ENCODE measurements around the gene MESD. TPM values are rescaled to one million over a fixed set of nuclear protein-coding genes. Genes with fewer than 3 reads are reported as not detected.

MESD gene
- total RNA-seq, 1 experiment from 2014 or later = 30.2 TPM

GRCh38 chr15:81033508-81033907 is 43.9 kb upstream of the MESD start:
- no peak for DNase-seq (ENCODE audit: unreplicated experiment)
- H3K4me1 Mint-ChIP-seq (ENCODE audit: insufficient read depth, unreplicated experiment) = peaks cover 10% of the 10 kb centered on the region
- BruUV-seq (replicated peaks) = no TSS peak
- no peak overlapping the region for H3K27ac Mint-ChIP-seq (ENCODE audit: low read depth, unreplicated experiment)
- CTCF ChIA-PET = interaction anchor here (0.7 kb wide), 1 partner anchor 376 kb away, joined by 3 read pairs; no protein-coding TSS in a partner anchor
- no peaks in the 10 kb centered on the region for H3K27me3 Mint-ChIP-seq (ENCODE audit: insufficient read depth, unreplicated experiment)
- no peak overlapping the region for H3K4me3 Mint-ChIP-seq (ENCODE audit: unreplicated experiment)
- H3K9me3 Mint-ChIP-seq (ENCODE audit: unreplicated experiment) = peaks cover 12% of the 10 kb centered on the region
- no peak for TF ChIP-seq CTCF (IDR thresholded peaks at IDR 0.05; ENCODE audit: unreplicated experiment)
- H3K36me3 Mint-ChIP-seq (ENCODE audit: insufficient read depth, unreplicated experiment) = no peaks in the 10 kb centered on the region
- intact Hi-C loops (cut with micrococcal nuclease) = no loop called here
- POLR2A ChIA-PET = no interaction called here

- CTCF ChIA-PET = interaction anchor here (1.0 kb wide), 1 partner anchor 234 kb away, joined by 3 read pairs; no protein-coding TSS in a partner anchor
- H3K4me3 Mint-ChIP-seq (ENCODE audit: unreplicated experiment) = no peak overlapping the region
- POLR2A ChIA-PET = no interaction called here
- H3K4me1 Mint-ChIP-seq (ENCODE audit: insufficient read depth, unreplicated experiment) = peaks cover 6% of the 10 kb centered on the region
- H3K36me3 Mint-ChIP-seq (ENCODE audit: insufficient read depth, unreplicated experiment) = no peaks in the 10 kb centered on the region
- H3K27me3 Mint-ChIP-seq (ENCODE audit: insufficient read depth, unreplicated experiment) = no peaks in the 10 kb centered on the region
- peaks cover 12% of the 10 kb centered on the region for H3K9me3 Mint-ChIP-seq (ENCODE audit: unreplicated experiment)
- TF ChIP-seq CTCF (IDR thresholded peaks at IDR 0.05; ENCODE audit: unreplicated experiment) = no peak
- no peak overlapping the region for H3K27ac Mint-ChIP-seq (ENCODE audit: low read depth, unreplicated experiment)
- intact Hi-C loops (cut with micrococcal nuclease) = no loop called here
- no TSS peak for BruUV-seq (replicated peaks)
- no peak for DNase-seq (ENCODE audit: unreplicated experiment)
These were observed 43.2 kb upstream of the MESD start for GRCh38 chr15:81032818-81033217.

GRCh38 chr15:81032355-81032754 is 42.7 kb upstream of the MESD start:
- TF ChIP-seq CTCF (IDR thresholded peaks at IDR 0.05; ENCODE audit: unreplicated experiment) = no peak
- H3K27ac Mint-ChIP-seq (ENCODE audit: low read depth, unreplicated experiment) = no peak overlapping the region
- BruUV-seq (replicated peaks) = no TSS peak
- intact Hi-C loops (cut with micrococcal nuclease) = no loop called here
- DNase-seq (ENCODE audit: unreplicated experiment) = no peak
- no peaks in the 10 kb centered on the region for H3K27me3 Mint-ChIP-seq (ENCODE audit: insufficient read depth, unreplicated experiment)
- no peaks in the 10 kb centered on the region for H3K36me3 Mint-ChIP-seq (ENCODE audit: insufficient read depth, unreplicated experiment)
- POLR2A ChIA-PET = no interaction called here
- peaks cover 12% of the 10 kb centered on the region for H3K9me3 Mint-ChIP-seq (ENCODE audit: unreplicated experiment)
- H3K4me1 Mint-ChIP-seq (ENCODE audit: insufficient read depth, unreplicated experiment) = peaks cover 6% of the 10 kb centered on the region
- CTCF ChIA-PET = interaction anchor here (0.7 to 1.0 kb wide), 3 partner anchors 22 to 234 kb away, joined by 3 read pairs; no protein-coding TSS in a partner anchor
- H3K4me3 Mint-ChIP-seq (ENCODE audit: unreplicated experiment) = no peak overlapping the region

- Mint-ChIP-seq H3K27me3 (ENCODE audit: insufficient read depth, unreplicated experiment) (no peaks in the 10 kb centered on the region), H3K4me1 (ENCODE audit: insufficient read depth, unreplicated experiment) (peaks cover 6% of the 10 kb centered on the region), H3K27ac (ENCODE audit: low read depth, unreplicated experiment) (no peak overlapping the region), H3K4me3 (ENCODE audit: unreplicated experiment) (no peak overlapping the region), H3K36me3 (ENCODE audit: insufficient read depth, unreplicated experiment) (no peaks in the 10 kb centered on the region), H3K9me3 (ENCODE audit: unreplicated experiment) (peaks cover 12% of the 10 kb centered on the region)
- ChIA-PET POLR2A (no interaction called here), CTCF (interaction anchor here (0.6 kb wide), 3 partner anchors 76 to 250 kb away, joined by 3 read pairs; no protein-coding TSS in a partner anchor)
- BruUV-seq (replicated peaks) = no TSS peak
- DNase-seq (ENCODE audit: unreplicated experiment) = no peak
- no peak for TF ChIP-seq CTCF (IDR thresholded peaks at IDR 0.05; ENCODE audit: unreplicated experiment)
- intact Hi-C loops (cut with micrococcal nuclease) = no loop called here
These were observed 41.6 kb upstream of the MESD start for GRCh38 chr15:81031203-81031602.
